Ovary (tissue), 9 donors: ENCODE measurements around the gene DEPDC5. TPM values are rescaled to one million over a fixed set of nuclear protein-coding genes. Genes with fewer than 3 reads are reported as not detected.

Experiments
- DNase-seq, 5 donors: peaks; one replicate each; pipeline ENCODE4 v3.0.0-alpha.2; 2019 to 2020
- H3K27ac ChIP-seq, 2 donors: fragments of 200-600 bp; one replicate each; pipeline versions ENCODE4 v1.5.1 to v1.8.0; 2019 to 2022
- H3K27me3 ChIP-seq: fragments of 200-600 bp; one replicate; pipeline ENCODE4 v1.8.0; 2022
- H3K36me3 ChIP-seq: fragments of 200-600 bp; sonication (generic); one replicate; pipeline ENCODE4 v1.5.1; 2019
- H3K4me1 ChIP-seq: one replicate; pipeline ENCODE4 v1.8.1; 2013; ENCODE audit warnings: mild to moderate bottlenecking, moderate library complexity; ENCODE audit not compliant: insufficient read depth
- H3K4me3 ChIP-seq: fragments of 200-600 bp; sonication (generic); one replicate; pipeline ENCODE4 v1.5.1; 2017
- H3K9me3 ChIP-seq, 2 donors: fragments of 200-600 bp in 1 of 2; sonication (generic) in 1 of 2; one replicate each; pipeline versions ENCODE4 v1.5.1 to v1.8.1; 2013 to 2019; ENCODE audit warnings: mild to moderate bottlenecking in 1 of 2, moderate library complexity in 1 of 2
- EP300 ChIP-seq: sonication (generic); formaldehyde crosslinking; IDR thresholded peaks from one replicate; pipeline ENCODE4 v1.6.1; 2017; ENCODE audit warnings: antibody characterized with exemption
- POLR2A ChIP-seq: fragments of 450-650 bp; IDR thresholded peaks from one replicate; pipeline ENCODE4 v1.6.1; 2017; ENCODE audit warnings: antibody characterized with exemption, mild to moderate bottlenecking, moderate library complexity
- WGBS, 3 donors: extraction: QIAGEN DNeasy Blood & Tissue Kit in 1 of 3; methylation state at CpG; one replicate each; pipeline versions ENCODE4 v1.1.5 to v1.1.7; 2013 to 2017; 5-methylcytosine and 5-hydroxymethylcytosine counted together
- intact Hi-C, 4 donors: fragments of 100-400 bp; cut with DNase I; formaldehyde crosslinking; loops; one replicate each; pipeline versions ENCODE4 v1.11.0 to v1.15.1; 2022 to 2023
- polyA plus RNA-seq, 2 donors: library from polyadenylated mRNA; stranded (reverse); fragments of 200-250 nt in 1 of 2; fragments of 350-450 nt in 1 of 2; fragmentation: Illumina TruSeq in 1 of 2; extraction: RNeasy Lipid Tissue Mini Kit (QIAGEN cat#74804) in 1 of 2; gene quantifications; one replicate each; pipeline ENCODE4 v1.2.3, GENCODE V29; 2013 to 2014
- total RNA-seq, 7 donors: library from RNA; depleted of rRNA in 2 of 7; stranded (reverse); fragments of >200 nt in 2 of 7; fragmentation: NEBNext Ultra II Directional in 3 of 7; extraction: Animal tissue kit (Norgen Biotek cat#: 25700) in 3 of 7; gene quantifications; one replicate each; pipeline versions ENCODE4 v1.1.0 to v1.2.4, GENCODE V29; 2016 to 2023
- TF ChIP-seq, protein P1 (sequence below), 3 donors: fragments of 450-650 bp in 2 of 3; fragments of 200-600 bp in 1 of 3; IDR thresholded peaks; one replicate each; pipeline versions ENCODE4 v1.5.1 to v1.8.0; 2016 to 2022; ENCODE audit warnings: antibody characterized with exemption in 3 of 3, mild to moderate bottlenecking in 1 of 3
- donor health status: DM: no; HTN: no; CAD: no; lungs with moderate emphysema.
- donor health status: DM: no; HTN: no; CAD: no.
- donor health status: Bipolar disorder and iron deficiency.
- donor health status: DM: yes; HTN: yes; CAD: no.
- donor health status: DM: no; HTN: no; CAD: no.
- donor health status: DM: yes; HTN: yes; CAD: no.

Gene DEPDC5
- total and polyA plus RNA-seq, 9 donors, result 12.1 to 73.3 (median 32.8) TPM

DNA sequence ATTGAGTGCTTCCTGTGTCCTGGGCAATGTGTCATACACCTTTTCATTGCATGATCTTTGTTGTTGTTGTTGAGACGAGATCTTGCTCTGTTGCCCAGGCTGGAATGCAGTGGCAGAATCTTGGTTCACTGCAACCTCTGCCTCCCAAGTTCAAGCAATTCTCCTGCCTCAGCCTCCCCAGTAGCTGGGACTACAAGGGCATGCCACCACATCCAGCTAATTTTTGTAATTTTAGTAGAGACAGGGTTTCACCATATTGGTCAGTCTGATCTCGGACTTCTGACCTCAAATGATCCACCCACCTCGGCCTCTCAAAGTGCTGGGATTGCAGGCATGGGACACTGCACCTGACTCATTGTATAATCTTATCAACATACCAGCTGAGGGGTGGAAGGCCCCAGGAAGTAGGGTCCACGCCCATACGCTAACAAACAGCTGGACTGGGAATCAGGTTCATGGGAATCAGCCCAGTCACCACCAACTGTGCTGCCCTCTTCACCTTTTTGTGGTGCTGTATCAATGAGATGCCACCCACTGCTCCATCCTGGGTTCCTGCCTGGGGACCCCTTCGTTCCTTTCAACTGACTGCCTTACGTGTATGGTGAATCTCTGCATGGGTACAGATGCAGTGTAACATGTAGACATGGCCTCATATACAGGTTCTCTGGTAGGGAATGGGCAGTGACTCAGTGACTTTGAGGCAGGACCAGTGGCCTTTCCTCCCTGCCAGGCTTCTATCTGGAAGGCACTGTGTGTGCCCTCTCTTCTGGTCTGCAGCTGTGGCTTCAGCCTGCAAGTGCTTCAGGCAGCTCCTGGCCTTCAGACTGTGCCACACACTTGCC lies 158.0 kb downstream of the DEPDC5 start:
- Histone ChIP-seq H3K27me3 (no peaks in the 10 kb centered on the region), H3K27ac (no peak overlapping the region), H3K36me3 (no peaks in the 10 kb centered on the region), H3K4me1 (no peaks in the 10 kb centered on the region), H3K4me3 (no peak overlapping the region), H3K9me3 (no peaks in the 10 kb centered on the region)
- DNase-seq, result no peak
- TF ChIP-seq EP300, result no peak
- TF ChIP-seq POLR2A, result no peak
- TF ChIP-seq, protein P1, sequence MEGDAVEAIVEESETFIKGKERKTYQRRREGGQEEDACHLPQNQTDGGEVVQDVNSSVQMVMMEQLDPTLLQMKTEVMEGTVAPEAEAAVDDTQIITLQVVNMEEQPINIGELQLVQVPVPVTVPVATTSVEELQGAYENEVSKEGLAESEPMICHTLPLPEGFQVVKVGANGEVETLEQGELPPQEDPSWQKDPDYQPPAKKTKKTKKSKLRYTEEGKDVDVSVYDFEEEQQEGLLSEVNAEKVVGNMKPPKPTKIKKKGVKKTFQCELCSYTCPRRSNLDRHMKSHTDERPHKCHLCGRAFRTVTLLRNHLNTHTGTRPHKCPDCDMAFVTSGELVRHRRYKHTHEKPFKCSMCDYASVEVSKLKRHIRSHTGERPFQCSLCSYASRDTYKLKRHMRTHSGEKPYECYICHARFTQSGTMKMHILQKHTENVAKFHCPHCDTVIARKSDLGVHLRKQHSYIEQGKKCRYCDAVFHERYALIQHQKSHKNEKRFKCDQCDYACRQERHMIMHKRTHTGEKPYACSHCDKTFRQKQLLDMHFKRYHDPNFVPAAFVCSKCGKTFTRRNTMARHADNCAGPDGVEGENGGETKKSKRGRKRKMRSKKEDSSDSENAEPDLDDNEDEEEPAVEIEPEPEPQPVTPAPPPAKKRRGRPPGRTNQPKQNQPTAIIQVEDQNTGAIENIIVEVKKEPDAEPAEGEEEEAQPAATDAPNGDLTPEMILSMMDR (IDR thresholded peaks at IDR 0.05), result no peak
- 91 to 92% (median 92%) methylated on average over 7 of the region's 7 CpGs for WGBS, 3 donors
- intact Hi-C loops, result no loop called here

DNA sequence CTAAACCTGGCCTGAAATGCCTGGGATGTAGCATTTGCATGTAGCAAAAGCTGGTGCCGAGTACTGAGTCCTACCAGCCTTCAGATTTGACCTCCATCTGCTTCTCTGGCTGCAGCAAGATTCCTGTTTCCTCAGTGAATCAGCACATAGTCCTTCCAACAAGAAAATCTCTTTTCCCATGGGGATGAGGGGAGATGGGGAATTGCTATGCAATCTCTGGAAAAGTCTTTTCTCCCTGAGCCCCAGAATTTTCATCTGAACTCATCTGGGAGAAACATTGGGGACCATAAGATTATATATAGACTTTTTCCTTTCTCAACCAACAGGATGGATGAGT lies 158.6 kb downstream of the DEPDC5 start:
- no peak for DNase-seq
- TF ChIP-seq POLR2A, result no peak
- no peak for TF ChIP-seq EP300
- TF ChIP-seq, protein P1 (IDR thresholded peaks at IDR 0.05), result no peak
- Histone ChIP-seq H3K27me3 (no peaks in the 10 kb centered on the region), H3K36me3 (no peaks in the 10 kb centered on the region), H3K27ac (no peak overlapping the region), H3K4me3 (no peak overlapping the region), H3K9me3 (no peaks in the 10 kb centered on the region), H3K4me1 (no peaks in the 10 kb centered on the region)
- intact Hi-C loops, result no loop called here
- WGBS, 3 donors, result 47 to 71% (median 58%) methylated on average over 1 of the region's 1 CpG

DNA sequence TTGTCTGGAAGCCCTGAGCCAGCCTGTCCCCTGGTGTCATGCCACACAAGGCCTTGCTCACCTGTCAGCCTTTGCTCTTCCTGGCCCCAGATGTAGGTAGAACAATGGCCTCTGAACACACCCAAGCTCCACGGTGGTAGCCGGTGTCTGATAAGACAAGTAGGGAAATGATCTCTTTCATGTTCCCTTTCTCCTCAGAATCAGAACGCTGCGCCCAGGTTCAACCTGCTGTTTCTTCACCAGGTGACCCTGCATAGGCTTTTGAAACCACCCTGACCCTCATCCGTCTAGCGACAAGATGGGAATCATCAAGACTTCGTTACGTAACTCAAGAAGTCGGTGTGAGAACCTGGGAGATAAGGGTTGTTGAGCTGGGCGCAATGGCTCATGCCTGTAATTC lies 161.8 kb downstream of the DEPDC5 start:
- no peak for DNase-seq
- TF ChIP-seq, protein P1 (IDR thresholded peaks at IDR 0.05), result no peak
- TF ChIP-seq EP300 (no peak), POLR2A (no peak)
- Histone ChIP-seq H3K27ac (no peak overlapping the region), H3K4me3 (no peak overlapping the region), H3K36me3 (no peaks in the 10 kb centered on the region), H3K27me3 (no peaks in the 10 kb centered on the region), H3K9me3 (no peaks in the 10 kb centered on the region), H3K4me1 (no peaks in the 10 kb centered on the region)
- intact Hi-C loops, result no loop called here
- WGBS, 3 donors, result 87 to 89% (median 87%) methylated on average over 10 of the region's 10 CpGs

DNA sequence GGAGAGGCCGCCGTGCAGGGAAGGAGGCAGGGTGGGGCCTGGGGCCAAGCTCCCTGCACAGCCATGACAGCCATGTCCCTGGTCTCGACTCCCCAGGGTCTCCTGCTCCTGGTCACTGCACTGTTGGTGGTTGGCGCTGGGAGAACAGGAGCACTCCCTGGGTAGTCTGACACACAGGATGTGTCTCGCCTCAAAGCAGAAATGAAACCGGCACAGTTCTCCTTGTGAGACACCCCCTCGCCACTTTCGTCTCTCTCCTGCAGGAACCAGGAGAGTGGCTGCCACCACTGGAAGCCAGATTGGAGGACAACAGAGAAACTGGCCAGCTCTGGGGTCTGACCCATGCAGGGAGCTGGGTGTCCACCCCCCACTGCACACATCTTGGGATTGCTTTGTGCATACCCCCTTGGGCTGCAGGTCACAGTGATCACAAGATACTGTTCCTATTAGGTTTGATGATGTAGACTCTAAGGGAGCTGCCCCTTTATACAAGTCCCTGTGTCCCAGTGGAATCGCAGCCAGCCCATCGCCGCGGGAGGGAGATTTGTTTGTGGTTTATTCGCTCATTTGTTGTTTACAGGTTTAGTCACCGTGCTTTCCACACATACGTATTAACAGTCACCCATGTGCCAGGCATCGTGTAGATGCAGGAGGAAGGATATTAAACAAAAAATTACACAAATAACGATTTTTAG lies 163.6 kb downstream of the DEPDC5 start:
- H3K27me3 ChIP-seq, result no peaks in the 10 kb centered on the region
- DNase-seq, result no peak
- H3K4me1 ChIP-seq, result no peaks in the 10 kb centered on the region
- H3K4me3 ChIP-seq, result no peak overlapping the region
- H3K9me3 ChIP-seq, result no peaks in the 10 kb centered on the region
- no peak overlapping the region for H3K27ac ChIP-seq
- 77 to 87% (median 79%) methylated on average over 17 of the region's 17 CpGs for WGBS, 3 donors
- intact Hi-C loops, result no loop called here
- no peak for TF ChIP-seq EP300
- H3K36me3 ChIP-seq, result no peaks in the 10 kb centered on the region

DNA sequence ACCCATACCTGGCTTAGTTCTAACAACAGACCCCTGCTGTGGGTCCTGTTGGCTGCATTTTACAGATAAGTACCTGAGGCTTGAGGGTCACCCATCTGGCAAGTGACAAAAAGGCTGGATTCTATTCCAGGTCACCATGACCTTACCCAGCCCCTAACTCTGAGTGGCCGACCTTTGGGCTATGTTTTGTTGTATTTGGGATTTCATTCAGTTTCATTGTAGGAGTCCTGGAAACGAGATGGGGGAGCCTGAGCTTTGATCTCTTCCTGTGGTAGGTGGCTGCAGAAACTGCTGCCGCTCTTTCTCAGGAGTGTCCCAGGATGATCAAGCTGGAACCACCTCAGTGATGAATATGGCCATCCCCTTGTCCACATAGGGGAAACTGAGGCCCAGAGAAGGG lies 165.9 kb downstream of the DEPDC5 start:
- Histone ChIP-seq H3K4me3 (no peak overlapping the region), H3K9me3 (no peaks in the 10 kb centered on the region), H3K4me1 (no peaks in the 10 kb centered on the region), H3K27ac (no peak overlapping the region), H3K27me3 (no peaks in the 10 kb centered on the region), H3K36me3 (no peaks in the 10 kb centered on the region)
- intact Hi-C loops, result no loop called here
- TF ChIP-seq POLR2A (no peak), EP300 (no peak)
- TF ChIP-seq, protein P1 (IDR thresholded peaks at IDR 0.05), result no peak
- DNase-seq, result no peak
- WGBS, 3 donors, result 50 to 74% (median 68%) methylated on average over 3 of the region's 3 CpGs
